H9 (cell line): Measurements from ENCODE around the gene TOGARAM1. TPM values are rescaled to one million over a fixed set of nuclear protein-coding genes. Genes with fewer than 3 reads are reported as not detected.

Source experiments
- DNase-seq: peaks from one replicate; pipeline ENCODE4 v3.0.0-alpha.2; 2017
- H2AFZ ChIP-seq: one replicate; pipeline ENCODE4 v1.6.1; 2013; ENCODE audit warnings: mild to moderate bottlenecking, low read length, control low read depth, moderate library complexity
- H2AK5ac ChIP-seq: 2 replicates; pipeline ENCODE4 v1.6.1; 2013; ENCODE audit warnings: low read length, control low read depth, mixed read lengths; ENCODE audit not compliant: insufficient read length
- H2BK120ac ChIP-seq: one replicate; pipeline ENCODE4 v1.6.1; 2013; ENCODE audit warnings: low read depth, mild to moderate bottlenecking, low read length, control low read depth, inconsistent platforms; ENCODE audit not compliant: poor library complexity, severe bottlenecking
- H2BK12ac ChIP-seq: 2 replicates; pipeline ENCODE4 v1.6.1; 2013; ENCODE audit warnings: low read length, control low read depth, mixed read lengths, low read depth; ENCODE audit not compliant: insufficient read length
- H2BK15ac ChIP-seq: 2 replicates; pipeline ENCODE4 v1.6.1; 2013; ENCODE audit warnings: low read depth, low read length, control low read depth
- H2BK20ac ChIP-seq: one replicate; pipeline ENCODE4 v1.6.1; 2013; ENCODE audit warnings: low read depth, mild to moderate bottlenecking, low read length, control low read depth, inconsistent platforms; ENCODE audit not compliant: poor library complexity, severe bottlenecking
- H2BK5ac ChIP-seq: 2 replicates; pipeline ENCODE4 v1.6.1; 2013; ENCODE audit warnings: low read length, control low read depth, mixed read lengths; ENCODE audit not compliant: insufficient read length
- H3K14ac ChIP-seq: 2 replicates; pipeline ENCODE4 v1.6.1; 2013; ENCODE audit warnings: low read length, control low read depth; ENCODE audit not compliant: insufficient read depth
- H3K18ac ChIP-seq: 2 replicates; pipeline ENCODE4 v1.6.1; 2013; ENCODE audit warnings: low read depth, mild to moderate bottlenecking, mixed read lengths, low read length, control low read depth; ENCODE audit not compliant: insufficient read length
- H3K23ac ChIP-seq: 2 replicates; pipeline ENCODE4 v1.6.1; 2013; ENCODE audit warnings: low read length, control low read depth, mixed read lengths, low read depth; ENCODE audit not compliant: insufficient read length
- H3K23me2 ChIP-seq: 2 replicates; pipeline ENCODE4 v1.6.1; 2013; ENCODE audit warnings: low read depth, mild to moderate bottlenecking, mixed read lengths, low read length, control low read depth; ENCODE audit not compliant: insufficient read length, poor library complexity, severe bottlenecking
- H3K27ac ChIP-seq: 2 replicates; pipeline ENCODE4 v1.5.1; 2013; ENCODE audit warnings: low read length, control low read depth, mixed read lengths, low read depth; ENCODE audit not compliant: insufficient read length
- H3K27me3 ChIP-seq: 2 replicates; pipeline ENCODE4 v1.6.1; 2013; ENCODE audit warnings: low read length, control low read depth, inconsistent platforms; ENCODE audit not compliant: insufficient read depth
- H3K4ac ChIP-seq: 2 replicates; pipeline ENCODE4 v1.6.1; 2013; ENCODE audit warnings: low read depth, mild to moderate bottlenecking, control low read depth, inconsistent platforms, low read length, moderate library complexity
- H3K4me1 ChIP-seq: 2 replicates; pipeline ENCODE4 v1.6.1; 2013; ENCODE audit warnings: low read length, control low read depth, inconsistent platforms; ENCODE audit not compliant: insufficient read depth
- H3K4me2 ChIP-seq: 2 replicates; pipeline ENCODE4 v1.6.1; 2013; ENCODE audit warnings: low read length, control low read depth, mixed read lengths; ENCODE audit not compliant: insufficient read length, insufficient read depth
- H3K56ac ChIP-seq: 2 replicates; pipeline ENCODE4 v1.6.1; 2013; ENCODE audit warnings: low read depth, mild to moderate bottlenecking, mixed read lengths, low read length, control low read depth; ENCODE audit not compliant: insufficient read length
- H3K79me1 ChIP-seq: 2 replicates; pipeline ENCODE4 v1.6.1; 2013; ENCODE audit warnings: low read depth, mild to moderate bottlenecking, moderate library complexity, low read length, control low read depth, inconsistent platforms; ENCODE audit not compliant: insufficient read depth, poor library complexity, severe bottlenecking
- H3K79me2 ChIP-seq: 2 replicates; pipeline ENCODE4 v1.6.1; 2013; ENCODE audit warnings: low read length, control low read depth, inconsistent platforms; ENCODE audit not compliant: insufficient read depth
- H3K9ac ChIP-seq: 2 replicates; pipeline ENCODE4 v1.6.1; 2013; ENCODE audit warnings: low read length, control low read depth, mixed read lengths; ENCODE audit not compliant: insufficient read length; ENCODE audit errors: extremely low read depth
- H3K9me3 ChIP-seq: one replicate; pipeline ENCODE4 v1.6.1; 2013; ENCODE audit warnings: low read depth, low read length, inconsistent platforms; ENCODE audit not compliant: control insufficient read depth
- H3T11ph ChIP-seq: one replicate; pipeline ENCODE4 v1.6.1; 2013; ENCODE audit warnings: mild to moderate bottlenecking, low read length, control low read depth, inconsistent platforms
- H4K20me1 ChIP-seq: one replicate; pipeline ENCODE4 v1.6.1; 2013; ENCODE audit not compliant: control insufficient read depth, insufficient read length, insufficient read depth
- H4K5ac ChIP-seq: 2 replicates; pipeline ENCODE4 v1.6.1; 2013; ENCODE audit warnings: low read depth, mild to moderate bottlenecking, mixed read lengths, low read length, control low read depth; ENCODE audit not compliant: insufficient read length
- H4K8ac ChIP-seq: replicated peaks from 2 replicates; pipeline ENCODE4 v1.6.1; 2013; ENCODE audit warnings: low read length, control low read depth, mixed read lengths, low read depth; ENCODE audit not compliant: insufficient read length
- H4K91ac ChIP-seq: 2 replicates; pipeline ENCODE4 v1.6.1; 2013; ENCODE audit warnings: low read depth, mild to moderate bottlenecking, moderate library complexity, mixed read lengths, low read length, control low read depth; ENCODE audit not compliant: insufficient read length
- H3K27ac Mint-ChIP-seq, 3 experiments: 2 replicates in 2 of 3; 3 replicates in 1 of 3; pipeline ENCODE4 v1.8.0; 2020 to 2021; ENCODE audit warnings: mixed read lengths in 3 of 3, mild to moderate bottlenecking in 1 of 3, moderate library complexity in 1 of 3
- H3K27me3 Mint-ChIP-seq: 2 replicates; pipeline ENCODE4 v1.8.0; 2021; ENCODE audit warnings: low read depth, mild to moderate bottlenecking, moderate library complexity, mixed read lengths
- H3K36me3 Mint-ChIP-seq, 3 experiments: 2 replicates in 2 of 3; 3 replicates in 1 of 3; pipeline ENCODE4 v1.8.0; 2020 to 2021; ENCODE audit warnings: low read depth in 3 of 3, mixed read lengths in 3 of 3; ENCODE audit not compliant: insufficient read depth in 1 of 3
- H3K4me1 Mint-ChIP-seq, 2 experiments: 2 replicates each; pipeline ENCODE4 v1.8.0; 2020; ENCODE audit warnings: mixed read lengths in 2 of 2
- H3K4me3 Mint-ChIP-seq, 2 experiments: 2 replicates in 1 of 2; 3 replicates in 1 of 2; pipeline ENCODE4 v1.8.0; 2020 to 2021; ENCODE audit warnings: mild to moderate bottlenecking in 2 of 2, mixed read lengths in 2 of 2, moderate library complexity in 1 of 2
- H3K9me3 Mint-ChIP-seq, 2 experiments: 2 replicates in 1 of 2; 3 replicates in 1 of 2; pipeline ENCODE4 v1.8.0; 2020; ENCODE audit warnings: mild to moderate bottlenecking in 2 of 2, mixed read lengths in 2 of 2, moderate library complexity in 1 of 2
- WGBS: extraction: QIAGEN DNeasy Blood & Tissue Kit; methylation state at CpG from one replicate; pipeline ENCODE4 v1.1.7; 2013; ENCODE audit warnings: missing lambda C conversion rate, low lambda C conversion rate, mixed read lengths; ENCODE audit not compliant: insufficient read length; ENCODE audit errors: extremely low coverage; 5-methylcytosine and 5-hydroxymethylcytosine counted together
- total RNA-seq: library from RNA; stranded (reverse); gene quantifications from 2 replicates; pipeline ENCODE4 v1.2.1, GENCODE V29; 2021
- TF ChIP-seq, protein P1 (sequence below): fragments of 200-600 bp; sonication (generic); conservative IDR thresholded peaks from 3 replicates; pipeline ENCODE4 v1.8.0; 2021; ENCODE audit warnings: antibody characterized with exemption, mild to moderate bottlenecking

Gene TOGARAM1
- total RNA-seq, 1 experiment from 2014 or later = 11.4 TPM

GRCh38 chr14:45039390-45039789 lies 77.4 kb downstream of the TOGARAM1 start:
- peaks cover 24 to 50% (median 34%) of the 10 kb centered on the region in 3 experiments for H3K36me3 Mint-ChIP-seq
- no peak overlapping the region for H2BK20ac ChIP-seq
- H4K5ac ChIP-seq = no peak overlapping the region
- H3K27me3 Mint-ChIP-seq = no peaks in the 10 kb centered on the region
- no peak overlapping the region for H2BK15ac ChIP-seq
- peaks cover 7 to 14% of the 10 kb centered on the region in 2 experiments for H3K9me3 Mint-ChIP-seq
- H3K4me2 ChIP-seq = no peak overlapping the region
- no peak overlapping the region for H2BK5ac ChIP-seq
- H3K23me2 ChIP-seq = no peaks in the 10 kb centered on the region
- WGBS = no CpG with 5 or more reads among the region's 2 CpGs
- H3K9ac ChIP-seq = no peak overlapping the region
- no peak overlapping the region for H2BK12ac ChIP-seq
- H2BK120ac ChIP-seq = no peak overlapping the region
- H3K27ac ChIP-seq = no peak overlapping the region
- H3K4me3 Mint-ChIP-seq = no peak overlapping the region
- no peak overlapping the region for H2AK5ac ChIP-seq
- no peaks in the 10 kb centered on the region for H3K79me2 ChIP-seq
- H3K79me1 ChIP-seq = no peaks in the 10 kb centered on the region
- no peak overlapping the region for H4K8ac ChIP-seq
- H2AFZ ChIP-seq = no peak overlapping the region
- no peak overlapping the region for H3K4ac ChIP-seq
- no peak overlapping the region for H3K56ac ChIP-seq
- no peaks in the 10 kb centered on the region for H3K4me1 Mint-ChIP-seq
- peaks cover 18% of the 10 kb centered on the region for H3K9me3 ChIP-seq
- DNase-seq = no peak
- no peaks in the 10 kb centered on the region for H4K20me1 ChIP-seq
- H4K91ac ChIP-seq = no peak overlapping the region
- no peak overlapping the region for H3K14ac ChIP-seq
- H3K18ac ChIP-seq = no peak overlapping the region
- TF ChIP-seq, protein P1, sequence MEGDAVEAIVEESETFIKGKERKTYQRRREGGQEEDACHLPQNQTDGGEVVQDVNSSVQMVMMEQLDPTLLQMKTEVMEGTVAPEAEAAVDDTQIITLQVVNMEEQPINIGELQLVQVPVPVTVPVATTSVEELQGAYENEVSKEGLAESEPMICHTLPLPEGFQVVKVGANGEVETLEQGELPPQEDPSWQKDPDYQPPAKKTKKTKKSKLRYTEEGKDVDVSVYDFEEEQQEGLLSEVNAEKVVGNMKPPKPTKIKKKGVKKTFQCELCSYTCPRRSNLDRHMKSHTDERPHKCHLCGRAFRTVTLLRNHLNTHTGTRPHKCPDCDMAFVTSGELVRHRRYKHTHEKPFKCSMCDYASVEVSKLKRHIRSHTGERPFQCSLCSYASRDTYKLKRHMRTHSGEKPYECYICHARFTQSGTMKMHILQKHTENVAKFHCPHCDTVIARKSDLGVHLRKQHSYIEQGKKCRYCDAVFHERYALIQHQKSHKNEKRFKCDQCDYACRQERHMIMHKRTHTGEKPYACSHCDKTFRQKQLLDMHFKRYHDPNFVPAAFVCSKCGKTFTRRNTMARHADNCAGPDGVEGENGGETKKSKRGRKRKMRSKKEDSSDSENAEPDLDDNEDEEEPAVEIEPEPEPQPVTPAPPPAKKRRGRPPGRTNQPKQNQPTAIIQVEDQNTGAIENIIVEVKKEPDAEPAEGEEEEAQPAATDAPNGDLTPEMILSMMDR = no peak
- no peak overlapping the region for H3T11ph ChIP-seq
- H3K27ac Mint-ChIP-seq = no peak overlapping the region
- H3K23ac ChIP-seq = no peak overlapping the region
- H3K4me1 ChIP-seq = no peaks in the 10 kb centered on the region
- H3K27me3 ChIP-seq = no peaks in the 10 kb centered on the region
